ENCODE measurements around the gene NDUFB10.

NDUFB10 gene

GRCh38 chr16:1989209-1990100 lies 30.1 kb downstream of the NDUFB10 start, which contains the start of gene SYNGR3:
SYNGR3 (plus strand) TSS chr16:1989970; CDS start chr16:1990103, 133 bp downstream.
- no peak for DNase-seq

DNA sequence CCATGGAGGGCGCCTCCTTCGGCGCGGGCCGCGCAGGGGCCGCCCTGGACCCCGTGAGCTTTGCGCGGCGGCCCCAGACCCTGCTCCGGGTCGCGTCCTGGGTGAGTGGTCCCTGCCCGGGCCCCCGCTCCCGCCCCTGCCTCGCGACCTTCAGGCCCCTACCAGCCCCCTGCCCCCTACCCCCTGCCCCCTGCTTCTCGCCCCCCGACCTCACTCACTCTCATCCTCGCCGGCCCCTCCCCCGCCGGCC lies 30.7 kb downstream of the NDUFB10 start:
- DNase-seq: no peak

DNA sequence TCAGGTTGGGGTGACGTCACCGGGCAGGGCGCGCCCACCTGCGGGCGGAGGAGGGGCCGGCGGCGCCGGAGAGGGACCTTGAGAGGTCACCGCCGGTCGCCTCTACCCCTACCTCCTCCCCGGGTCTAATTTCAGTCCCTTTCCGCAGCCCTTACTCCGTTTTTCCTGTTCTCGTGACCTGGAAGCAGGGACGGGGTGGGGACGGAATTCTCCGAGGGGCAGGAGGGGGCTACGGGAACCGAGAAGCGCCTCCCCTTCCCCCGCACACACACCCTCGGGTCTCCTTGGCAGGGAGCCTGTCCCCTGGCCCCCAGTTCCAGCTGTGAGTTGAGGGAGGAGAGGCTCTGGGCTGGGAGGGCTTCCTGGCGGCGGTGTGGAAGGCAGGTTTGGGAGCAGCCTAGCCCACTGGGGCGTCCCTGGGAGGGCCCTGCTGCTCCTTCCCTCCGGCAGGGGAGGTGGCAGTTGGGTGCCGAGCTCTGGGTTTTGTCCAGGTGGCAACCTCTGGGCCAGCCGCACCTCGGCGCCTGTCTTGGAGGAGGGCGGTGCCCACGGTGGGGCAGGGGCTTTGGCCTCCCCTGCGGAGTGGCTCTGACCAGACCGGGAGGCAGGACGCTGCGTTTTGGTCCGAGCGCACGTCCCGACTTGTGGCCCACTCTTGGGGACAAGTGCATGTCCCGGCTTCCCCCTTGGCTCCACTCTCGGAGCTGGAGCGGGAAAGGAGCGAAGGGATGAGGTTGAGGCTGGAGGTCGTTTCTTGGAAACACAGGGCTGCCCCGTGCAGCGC lies 31.2 kb downstream of the NDUFB10 start:
- DNase-seq: peak; percentile 20

- no peak for DNase-seq
Measured at GRCh38 chr16:1991135-1991551, 31.8 kb downstream of the NDUFB10 start.

DNA sequence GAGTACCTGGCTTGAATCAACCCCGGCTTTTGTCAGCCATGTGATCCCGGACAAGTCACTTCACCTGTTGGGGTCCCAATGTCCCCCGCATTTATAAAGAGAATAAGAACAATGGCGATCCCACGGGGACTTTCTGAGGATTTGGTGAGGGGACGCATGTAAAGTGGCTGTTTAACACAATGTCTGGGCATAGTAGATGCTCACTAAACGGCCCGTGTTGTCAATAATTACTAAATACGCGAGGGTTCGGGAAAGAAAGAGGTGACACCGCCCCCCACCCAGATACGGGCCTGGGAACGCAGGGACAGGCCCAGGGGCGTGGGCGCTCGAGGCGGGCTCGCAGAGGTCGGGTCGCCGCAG lies 32.2 kb downstream of the NDUFB10 start:
- no peak for DNase-seq

DNA sequence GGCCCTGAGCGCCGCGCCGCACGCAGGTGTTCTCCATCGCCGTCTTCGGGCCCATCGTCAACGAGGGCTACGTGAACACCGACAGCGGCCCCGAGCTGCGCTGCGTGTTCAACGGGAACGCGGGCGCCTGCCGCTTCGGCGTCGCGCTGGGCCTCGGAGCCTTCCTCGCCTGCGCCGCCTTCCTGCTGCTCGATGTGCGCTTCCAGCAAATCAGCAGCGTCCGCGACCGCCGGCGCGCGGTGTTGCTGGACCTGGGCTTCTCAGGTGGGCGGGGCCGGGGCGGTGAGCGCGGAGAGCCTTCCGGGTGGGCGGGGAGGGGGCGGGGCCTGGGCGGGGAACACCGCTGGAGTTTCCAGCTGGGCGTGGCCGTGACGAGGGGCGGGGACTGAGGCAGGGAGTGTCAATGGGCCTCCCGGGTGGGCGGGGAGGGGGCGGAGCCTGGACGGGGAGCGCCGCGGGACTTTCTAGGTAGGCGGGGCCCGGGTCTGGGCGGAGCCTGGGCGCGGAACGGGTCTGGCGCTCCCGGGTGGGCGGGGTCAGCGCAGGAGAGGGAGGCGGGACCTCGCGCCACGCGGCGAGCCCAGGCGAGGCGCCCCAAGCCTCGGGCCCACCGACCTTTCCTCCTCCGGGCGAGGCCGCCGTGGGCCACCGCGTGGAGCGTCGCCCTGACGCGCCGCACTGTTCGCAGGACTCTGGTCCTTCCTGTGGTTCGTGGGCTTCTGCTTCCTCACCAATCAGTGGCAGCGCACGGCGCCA lies 32.8 kb downstream of the NDUFB10 start:
- no peak for DNase-seq

- DNase-seq: no peak
Measured at GRCh38 chr16:1992704-1993317, 33.5 kb downstream of the NDUFB10 start.

GRCh38 chr16:1993731-1994131 lies 34.4 kb downstream of the NDUFB10 start:
- DNase-seq: no peak

GRCh38 chr16:1997494-1998359 lies 38.4 kb downstream of the NDUFB10 start:
- DNase-seq: no peak

- DNase-seq: no peak
Measured at GRCh38 chr16:1998360-1998835, 39.1 kb downstream of the NDUFB10 start.

- no peak for DNase-seq
Measured at GRCh38 chr16:1998852-1999801, 39.8 kb downstream of the NDUFB10 start.

GRCh38 chr16:1999866-2000514 lies 40.7 kb downstream of the NDUFB10 start:
- DNase-seq: no peak

- no peak for DNase-seq
Measured at GRCh38 chr16:2001035-2001434, 41.7 kb downstream of the NDUFB10 start.

DNA sequence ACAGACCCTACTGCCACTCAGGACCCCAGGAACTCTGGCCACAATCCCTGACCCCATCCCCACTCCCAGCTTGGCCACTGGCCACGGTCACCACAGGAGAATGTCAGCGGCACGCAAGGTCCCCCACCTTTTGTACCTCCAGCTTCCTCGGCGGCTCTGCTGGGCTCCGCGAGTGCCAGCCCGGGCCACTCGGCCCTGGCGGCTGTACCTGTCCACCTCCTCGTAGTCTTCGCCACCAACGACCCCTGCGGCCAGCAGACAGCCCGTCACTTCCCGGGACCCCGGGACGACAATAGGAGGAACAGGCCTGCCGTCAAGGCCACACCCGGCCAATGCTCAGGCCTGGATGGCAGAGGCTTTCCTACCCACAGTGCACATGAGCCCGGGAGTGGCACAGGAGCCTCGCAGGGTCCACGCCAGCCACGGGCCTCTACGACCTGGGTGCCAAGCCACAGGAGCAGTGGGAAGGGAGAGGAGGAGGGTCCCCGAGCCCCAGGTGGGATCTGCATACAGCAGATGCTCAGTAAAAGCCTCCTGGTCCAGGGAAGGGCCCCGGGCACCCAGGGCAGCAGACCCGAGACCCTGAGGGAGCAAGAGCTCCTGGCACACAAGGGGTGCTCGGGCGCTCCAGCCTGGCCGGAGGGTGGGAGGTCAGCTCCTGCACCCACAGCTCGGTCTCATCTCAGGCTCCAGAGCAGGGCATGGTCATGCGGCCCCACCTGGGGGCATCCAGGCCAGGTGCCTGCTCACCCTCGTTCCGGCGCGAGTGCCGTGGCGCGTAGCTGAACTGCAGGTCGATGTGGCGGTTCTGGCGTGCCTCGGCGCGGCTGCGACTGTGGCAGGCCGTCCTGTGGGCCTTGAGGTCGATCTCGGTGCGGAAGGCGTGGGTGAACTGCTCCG lies 42.4 kb downstream of the NDUFB10 start:
- DNase-seq: no peak

DNA sequence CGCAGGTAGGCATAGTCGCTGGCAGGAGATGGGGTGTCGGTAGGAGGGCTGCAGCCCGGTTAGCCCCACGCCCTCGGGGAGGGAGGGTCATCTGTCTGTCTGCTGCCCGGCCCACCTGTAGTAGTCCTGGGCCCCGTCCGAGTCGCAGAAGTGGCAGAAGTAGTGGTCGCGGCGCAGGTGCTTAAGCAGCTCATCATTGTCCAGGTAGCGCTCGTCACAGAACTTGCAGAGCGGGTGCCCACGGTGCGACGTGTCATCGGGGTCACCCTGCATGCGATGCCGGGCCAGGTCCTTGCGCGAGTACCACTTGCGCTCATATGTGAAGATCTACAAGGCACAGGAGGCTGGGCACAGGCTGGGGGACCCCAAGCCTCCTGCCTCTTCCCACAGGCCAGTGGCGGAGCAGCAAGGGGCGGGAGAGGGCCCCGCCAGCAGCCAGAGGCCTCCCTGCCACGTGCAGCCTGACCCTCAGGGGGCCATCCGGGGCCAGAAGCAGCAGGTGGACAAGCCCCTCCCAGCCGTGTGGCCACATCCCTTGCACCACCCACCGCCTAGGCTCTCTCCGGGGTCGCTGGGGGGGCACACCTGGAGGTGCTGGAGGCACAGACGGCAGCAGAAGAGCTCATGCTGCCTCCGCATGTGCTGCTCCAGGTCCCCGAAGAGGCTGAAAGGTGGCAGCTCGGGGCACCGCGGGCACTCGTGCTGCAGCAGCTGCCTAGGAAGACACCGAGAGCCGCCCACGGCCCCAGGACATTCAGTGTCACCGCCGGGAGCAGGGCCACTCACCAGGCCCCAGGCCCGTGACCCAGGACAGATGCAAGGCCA lies 43.3 kb downstream of the NDUFB10 start:
- DNase-seq: no peak

GRCh38 chr16:2003231-2003826 lies 44.0 kb downstream of the NDUFB10 start:
- DNase-seq: no peak

- peak; percentile 78 for DNase-seq
Measured at GRCh38 chr16:2003827-2004641, 44.7 kb downstream of the NDUFB10 start.
